GM21447 (cell line): ENCODE results near the gene SOWAHC.

Source experiments
- ATAC-seq: cut with Tn5 transposase; IDR thresholded peaks from one replicate; pipeline ENCODE4 v1.9.1; 2021; ENCODE audit not compliant: unreplicated experiment

SOWAHC gene

GRCh38 chr2:109645412-109646184 lies 31.4 kb downstream of the SOWAHC start:
- no peak for ATAC-seq

- ATAC-seq = no peak
Observed at GRCh38 chr2:109646961-109647360, 32.8 kb downstream of the SOWAHC start.

GRCh38 chr2:109647636-109648035 lies 33.5 kb downstream of the SOWAHC start:
- ATAC-seq = no peak

GRCh38 chr2:109648041-109648527 lies 33.9 kb downstream of the SOWAHC start:
- ATAC-seq = no peak

GRCh38 chr2:109649736-109650695 lies 35.9 kb downstream of the SOWAHC start:
- no peak for ATAC-seq

GRCh38 chr2:109654326-109655050 lies 40.3 kb downstream of the SOWAHC start:
- ATAC-seq = no peak

- no peak for ATAC-seq
Observed at GRCh38 chr2:109655287-109655686, 41.1 kb downstream of the SOWAHC start.

- ATAC-seq = no peak
Observed at GRCh38 chr2:109659396-109660045, 45.4 kb downstream of the SOWAHC start.

- ATAC-seq = no peak
Observed at GRCh38 chr2:109660046-109660860, 46.1 kb downstream of the SOWAHC start.

GRCh38 chr2:109662889-109663288 lies 48.7 kb downstream of the SOWAHC start:
- no peak for ATAC-seq

GRCh38 chr2:109663721-109664120 lies 49.6 kb downstream of the SOWAHC start:
- no peak for ATAC-seq

GRCh38 chr2:109666466-109666865 lies 52.3 kb downstream of the SOWAHC start:
- no peak for ATAC-seq
